Right lobe of liver (tissue), 4 donors: ENCODE measurements around the gene C2orf80.

ENCODE experiments used
- CTCF ChIP-seq, 4 donors: fragments of 200-600 bp in 3 of 4; fragments of 450-650 bp in 1 of 4; IDR thresholded peaks; one replicate each; pipeline versions ENCODE4 v1.5.1 to v1.8.0; 2016 to 2022; ENCODE audit warnings: antibody characterized with exemption in 4 of 4, mild to moderate bottlenecking in 2 of 4
- POLR2A ChIP-seq: fragments of 450-650 bp; IDR thresholded peaks from one replicate; pipeline ENCODE4 v1.6.1; 2017; ENCODE audit warnings: antibody characterized with exemption, mild to moderate bottlenecking
- donor health status: DM: no; HTN: no; CAD: no.
- donor health status: DM: no; HTN: no; CAD: no.
- donor health status: DM: no; HTN: yes; CAD: no.

- TF ChIP-seq CTCF (IDR thresholded peaks at IDR 0.05): peak; percentile 91 to 94 (median 93)
- no peak for TF ChIP-seq POLR2A
Observed at GRCh38 chr2:208175069-208175839, 14.6 kb downstream of the C2orf80 start.
